Trophoblast cell (in vitro differentiated cells and primary cell): Measurements from ENCODE around the gene RARB.

Experiments
- DNase-seq, 2 donors: peaks; one replicate each; pipeline ENCODE4 v3.0.0-alpha.2; 2016
- H2AFZ ChIP-seq: 2 replicates; pipeline ENCODE4 v1.6.1; 2013; ENCODE audit warnings: low read length, moderate library complexity, mild to moderate bottlenecking; ENCODE audit not compliant: insufficient read depth, poor library complexity
- H2AK5ac ChIP-seq: 2 replicates; pipeline ENCODE4 v1.6.1; 2013; ENCODE audit warnings: mild to moderate bottlenecking, low read length
- H2BK120ac ChIP-seq: 2 replicates; pipeline ENCODE4 v1.6.1; 2013; ENCODE audit warnings: low read length, mild to moderate bottlenecking, moderate library complexity; ENCODE audit not compliant: insufficient read depth, poor library complexity
- H2BK12ac ChIP-seq: 2 replicates; pipeline ENCODE4 v1.6.1; 2013; ENCODE audit warnings: mild to moderate bottlenecking, low read length, moderate library complexity
- H2BK5ac ChIP-seq: 2 replicates; pipeline ENCODE4 v1.6.1; 2013; ENCODE audit warnings: low read length, low read depth, moderate library complexity, mild to moderate bottlenecking; ENCODE audit not compliant: poor library complexity
- H3K14ac ChIP-seq: 2 replicates; pipeline ENCODE4 v1.6.1; 2013; ENCODE audit warnings: mild to moderate bottlenecking, low read length
- H3K18ac ChIP-seq: 2 replicates; pipeline ENCODE4 v1.6.1; 2013; ENCODE audit warnings: mild to moderate bottlenecking, low read length
- H3K23ac ChIP-seq: 2 replicates; pipeline ENCODE4 v1.6.1; 2013; ENCODE audit warnings: low read length
- H3K27ac ChIP-seq: 2 replicates; pipeline ENCODE4 v1.5.1; 2013; ENCODE audit warnings: low read depth, mild to moderate bottlenecking, inconsistent platforms, low read length, moderate library complexity
- H3K27me3 ChIP-seq: 2 replicates; pipeline ENCODE4 v1.6.1; 2013; ENCODE audit warnings: inconsistent platforms, mild to moderate bottlenecking, low read length, moderate library complexity; ENCODE audit not compliant: insufficient read depth
- H3K36me3 ChIP-seq, 2 experiments: 1 replicate in 1 of 2; 2 replicates in 1 of 2; pipeline ENCODE4 v1.6.1; 2013; ENCODE audit warnings: low read length in 2 of 2, mild to moderate bottlenecking in 2 of 2, moderate library complexity in 1 of 2; ENCODE audit not compliant: insufficient read depth in 2 of 2, control insufficient read depth in 1 of 2
- H3K4ac ChIP-seq: 2 replicates; pipeline ENCODE4 v1.6.1; 2013; ENCODE audit warnings: low read depth, mild to moderate bottlenecking, low read length, moderate library complexity
- H3K4me1 ChIP-seq, 2 experiments: 1 replicate in 1 of 2; 2 replicates in 1 of 2; pipeline ENCODE4 v1.6.1; 2013; ENCODE audit warnings: low read length in 2 of 2, mild to moderate bottlenecking in 2 of 2, moderate library complexity in 1 of 2; ENCODE audit not compliant: insufficient read depth in 2 of 2, control insufficient read depth in 1 of 2
- H3K4me2 ChIP-seq: 2 replicates; pipeline ENCODE4 v1.6.1; 2013; ENCODE audit warnings: inconsistent platforms, mild to moderate bottlenecking, low read length, moderate library complexity
- H3K4me3 ChIP-seq: 2 replicates; pipeline ENCODE4 v1.5.1; 2013; ENCODE audit warnings: mild to moderate bottlenecking, low read depth, low read length, inconsistent platforms
- H3K79me1 ChIP-seq: one replicate; pipeline ENCODE4 v1.6.1; 2013; ENCODE audit warnings: low read length
- H3K79me2 ChIP-seq: 2 replicates; pipeline ENCODE4 v1.6.1; 2013; ENCODE audit warnings: low read length, mild to moderate bottlenecking; ENCODE audit not compliant: control insufficient read depth, insufficient read depth, poor library complexity
- H3K9ac ChIP-seq: 2 replicates; pipeline ENCODE4 v1.6.1; 2013; ENCODE audit warnings: mild to moderate bottlenecking, low read length
- H3K9me3 ChIP-seq: 2 replicates; pipeline ENCODE4 v1.6.1; 2013; ENCODE audit warnings: low read depth, mild to moderate bottlenecking, control low read depth, inconsistent platforms, low read length; ENCODE audit not compliant: insufficient read depth
- H4K12ac ChIP-seq: 2 replicates; pipeline ENCODE4 v1.6.1; 2013; ENCODE audit warnings: low read depth, mild to moderate bottlenecking, low read length, moderate library complexity
- H4K8ac ChIP-seq: 2 replicates; pipeline ENCODE4 v1.6.1; 2013; ENCODE audit warnings: low read depth, mild to moderate bottlenecking, low read length, moderate library complexity
- H4K91ac ChIP-seq: one replicate; pipeline ENCODE4 v1.6.1; 2013; ENCODE audit warnings: low read depth, mild to moderate bottlenecking, low read length, moderate library complexity
- WGBS: extraction: QIAGEN DNeasy Blood & Tissue Kit; methylation state at CpG from one replicate; pipeline ENCODE4 v1.1.7; 2013; ENCODE audit warnings: missing lambda C conversion rate; ENCODE audit not compliant: insufficient read length, insufficient coverage; ENCODE audit errors: extremely low coverage; 5-methylcytosine and 5-hydroxymethylcytosine counted together

The RARB gene

DNA sequence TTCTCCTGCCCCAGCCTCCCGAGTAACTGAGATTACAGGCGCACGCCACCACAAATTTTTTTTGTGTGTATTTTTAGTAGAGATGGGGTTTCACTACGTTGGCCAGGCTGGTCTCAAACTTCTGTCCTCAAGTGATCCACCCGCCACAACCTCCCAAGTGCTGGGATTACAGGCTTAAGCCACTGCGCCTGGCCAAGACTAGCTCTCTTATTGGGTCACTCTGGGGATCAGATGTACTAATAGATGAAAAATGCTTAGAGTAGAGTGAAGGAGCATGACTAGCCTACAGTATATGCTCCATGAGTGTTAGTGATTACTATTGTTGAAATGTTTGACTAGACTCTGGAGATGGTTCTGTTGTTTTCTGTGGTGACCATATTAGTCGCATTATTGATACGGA, 21.8 kb downstream of the RARB start:
- H3K36me3 ChIP-seq, result no peaks in the 10 kb centered on the region
- H3K4ac ChIP-seq, result no peak overlapping the region
- no peak overlapping the region for H4K91ac ChIP-seq
- no peaks in the 10 kb centered on the region for H3K79me2 ChIP-seq
- H3K79me1 ChIP-seq, result peaks cover 28% of the 10 kb centered on the region
- no peak overlapping the region for H2AFZ ChIP-seq
- DNase-seq, result no peak
- H3K9me3 ChIP-seq, result no peaks in the 10 kb centered on the region
- H4K8ac ChIP-seq, result no peak overlapping the region
- H3K18ac ChIP-seq, result no peak overlapping the region
- H3K4me3 ChIP-seq, result no peak overlapping the region
- H3K27me3 ChIP-seq, result no peaks in the 10 kb centered on the region
- H3K4me1 ChIP-seq, result peaks cover 4 to 22% of the 10 kb centered on the region in 2 experiments
- H4K12ac ChIP-seq, result no peak overlapping the region
- no CpG with 5 or more reads among the region's 8 CpGs for WGBS
- no peak overlapping the region for H2AK5ac ChIP-seq
- peak overlapping the region; percentile 6 for H2BK120ac ChIP-seq
- no peak overlapping the region for H2BK5ac ChIP-seq
- H3K23ac ChIP-seq, result no peak overlapping the region
- H3K27ac ChIP-seq, result peak overlapping the region; percentile 54
- H2BK12ac ChIP-seq, result no peak overlapping the region
- no peak overlapping the region for H3K4me2 ChIP-seq
- no peak overlapping the region for H3K9ac ChIP-seq
- H3K14ac ChIP-seq, result no peak overlapping the region

DNA sequence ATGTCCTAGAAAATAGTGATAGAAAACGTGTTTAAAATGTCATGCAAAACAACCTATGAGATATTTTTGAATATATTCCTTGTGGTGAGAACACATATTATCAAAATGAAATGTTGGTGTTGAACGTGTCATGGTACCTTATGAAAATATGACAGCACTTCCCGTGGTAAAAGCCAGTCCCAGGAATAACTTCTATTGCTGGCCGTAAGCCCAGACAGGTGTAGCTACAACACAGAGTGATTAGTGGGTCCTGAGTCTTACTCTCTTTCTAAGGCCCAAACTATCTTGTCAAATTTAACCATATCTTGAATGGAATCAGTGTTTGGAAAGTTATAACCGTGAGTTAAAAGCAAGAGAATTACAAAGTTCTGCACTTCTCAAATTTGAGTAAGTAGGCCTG, 24.1 kb downstream of the RARB start:
- Histone ChIP-seq H2BK120ac (no peak overlapping the region), H4K8ac (no peak overlapping the region), H2AFZ (no peak overlapping the region), H3K79me2 (no peaks in the 10 kb centered on the region), H2BK12ac (no peak overlapping the region), H3K4me3 (no peak overlapping the region), H3K14ac (no peak overlapping the region), H3K9ac (no peak overlapping the region), H4K12ac (no peak overlapping the region), H3K4ac (no peak overlapping the region), H3K36me3 (no peaks in the 10 kb centered on the region), H2AK5ac (no peak overlapping the region), H3K79me1 (peaks cover 35% of the 10 kb centered on the region), H3K27ac (no peak overlapping the region), H3K9me3 (no peaks in the 10 kb centered on the region), H3K23ac (no peak overlapping the region), H4K91ac (no peak overlapping the region), H2BK5ac (no peak overlapping the region), H3K18ac (no peak overlapping the region), H3K4me2 (no peak overlapping the region), H3K4me1 (peaks cover 7 to 26% of the 10 kb centered on the region in 2 experiments), H3K27me3 (no peaks in the 10 kb centered on the region)
- no CpG with 5 or more reads among the region's 5 CpGs for WGBS
- DNase-seq, result no peak

DNA sequence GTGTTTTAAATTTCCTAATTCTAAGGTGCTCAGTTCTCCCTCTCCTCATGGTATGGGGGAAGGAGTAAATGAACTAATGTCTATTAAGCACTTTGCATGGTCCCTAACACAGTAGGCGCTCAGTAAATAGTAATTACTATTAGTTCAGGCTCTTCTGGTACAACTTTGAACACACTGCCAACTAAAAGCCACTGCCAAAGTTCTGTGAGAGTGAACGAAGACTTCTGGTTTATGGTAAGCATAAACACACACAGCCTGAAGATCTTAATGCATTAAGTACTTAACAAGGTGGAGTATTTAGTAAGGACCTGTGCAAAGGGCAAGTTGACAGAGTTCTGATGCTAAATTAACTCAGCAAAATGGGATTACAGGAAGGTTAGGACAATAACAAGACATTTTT, 24.7 kb downstream of the RARB start:
- no peak overlapping the region for H3K9ac ChIP-seq
- H3K4me3 ChIP-seq, result no peak overlapping the region
- H3K79me2 ChIP-seq, result no peaks in the 10 kb centered on the region
- no peak overlapping the region for H3K4me2 ChIP-seq
- no peak overlapping the region for H4K12ac ChIP-seq
- H3K23ac ChIP-seq, result no peak overlapping the region
- H3K9me3 ChIP-seq, result no peaks in the 10 kb centered on the region
- H2AFZ ChIP-seq, result no peak overlapping the region
- H2BK5ac ChIP-seq, result no peak overlapping the region
- H3K27ac ChIP-seq, result no peak overlapping the region
- H2BK120ac ChIP-seq, result no peak overlapping the region
- no peak overlapping the region for H2AK5ac ChIP-seq
- peaks cover 32% of the 10 kb centered on the region for H3K79me1 ChIP-seq
- H3K18ac ChIP-seq, result no peak overlapping the region
- no peak overlapping the region for H3K14ac ChIP-seq
- H3K27me3 ChIP-seq, result no peaks in the 10 kb centered on the region
- no peaks in the 10 kb centered on the region for H3K36me3 ChIP-seq
- DNase-seq, result no peak
- no CpG with 5 or more reads among the region's 2 CpGs for WGBS
- H3K4ac ChIP-seq, result no peak overlapping the region
- H4K8ac ChIP-seq, result no peak overlapping the region
- H2BK12ac ChIP-seq, result no peak overlapping the region
- no peak overlapping the region for H4K91ac ChIP-seq
- H3K4me1 ChIP-seq, result peaks cover 4 to 22% of the 10 kb centered on the region in 2 experiments

DNA sequence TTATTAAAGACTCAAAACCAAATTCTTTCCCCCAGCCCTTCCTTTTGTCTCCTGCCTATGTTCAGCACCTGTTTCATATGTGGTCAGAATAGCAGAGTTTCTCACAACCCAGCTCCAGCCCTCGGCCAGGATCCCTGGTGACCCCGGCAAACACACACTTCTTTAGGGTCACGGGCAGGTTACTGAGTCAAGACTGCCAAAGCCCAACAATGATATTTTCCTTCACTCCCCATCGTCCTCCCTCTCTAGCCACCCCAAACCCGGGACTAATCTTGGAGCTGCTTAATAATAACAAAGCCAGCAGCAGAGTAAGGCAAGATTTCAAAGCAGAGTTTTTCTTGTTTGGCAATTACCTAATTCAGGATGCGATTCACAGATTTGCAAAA, 25.5 kb downstream of the RARB start:
- peaks cover 4 to 21% of the 10 kb centered on the region in 2 experiments for H3K4me1 ChIP-seq
- H4K8ac ChIP-seq, result peak overlapping the region; percentile 25
- H2BK12ac ChIP-seq, result peak overlapping the region; percentile 9
- H3K4me2 ChIP-seq, result no peak overlapping the region
- no peak overlapping the region for H3K18ac ChIP-seq
- no peak overlapping the region for H3K23ac ChIP-seq
- peak overlapping the region; percentile 75 for H4K91ac ChIP-seq
- peak overlapping the region; percentile 98 for H3K27ac ChIP-seq
- H2AK5ac ChIP-seq, result no peak overlapping the region
- H3K4ac ChIP-seq, result no peak overlapping the region
- H2AFZ ChIP-seq, result no peak overlapping the region
- no peak overlapping the region for H4K12ac ChIP-seq
- no peak for DNase-seq
- H3K36me3 ChIP-seq, result no peaks in the 10 kb centered on the region
- no peaks in the 10 kb centered on the region for H3K79me2 ChIP-seq
- no peak overlapping the region for H3K4me3 ChIP-seq
- peak overlapping the region; percentile 32 for H2BK5ac ChIP-seq
- H3K9ac ChIP-seq, result no peak overlapping the region
- no peaks in the 10 kb centered on the region for H3K27me3 ChIP-seq
- H2BK120ac ChIP-seq, result peak overlapping the region; percentile 23
- peaks cover 28% of the 10 kb centered on the region for H3K79me1 ChIP-seq
- WGBS, result no CpG with 5 or more reads among the region's 6 CpGs
- H3K9me3 ChIP-seq, result no peaks in the 10 kb centered on the region
- H3K14ac ChIP-seq, result peak overlapping the region; percentile 46
